Body of pancreas (tissue), 4 donors: Measurements from ENCODE around the gene EIF4E1B. TPM values are rescaled to one million over a fixed set of nuclear protein-coding genes. Genes with fewer than 3 reads are reported as not detected.

Source experiments
- ATAC-seq: fragments of 150-250 bp; one replicate; pipeline ENCODE4 v1.9.1; 2016
- DNase-seq, 4 donors: peaks; one replicate each; pipeline ENCODE4 v3.0.0-alpha.2; 2019
- H3K27ac ChIP-seq, 4 donors: fragments of 200-600 bp; sonication (generic); 1 replicate in 3 of 4; 2 replicates in 1 of 4; pipeline versions ENCODE4 v1.5.1 to v1.6.1; 2016 to 2019; ENCODE audit warnings: mild to moderate bottlenecking in 1 of 4, mixed read lengths in 1 of 4, moderate library complexity in 1 of 4
- H3K27me3 ChIP-seq, 2 donors: fragments of 200-600 bp; sonication (generic); one replicate each; pipeline ENCODE4 v1.6.0; 2016; ENCODE audit warnings: mild to moderate bottlenecking in 1 of 2
- H3K36me3 ChIP-seq, 2 donors: fragments of 200-600 bp; sonication (generic); replicated peaks in 1 of 2; 2 replicates each; pipeline ENCODE4 v1.5.1; 2016; ENCODE audit warnings: low read depth in 2 of 2; ENCODE audit not compliant: insufficient read depth in 1 of 2
- H3K4me1 ChIP-seq: fragments of 200-600 bp; sonication (generic); one replicate; pipeline ENCODE4 v1.6.0; 2016
- H3K4me3 ChIP-seq, 2 donors: fragments of 200-600 bp; sonication (generic); 1 replicate in 1 of 2; 2 replicates in 1 of 2; pipeline ENCODE4 v1.5.1; 2016 to 2019
- H3K9me3 ChIP-seq, 3 donors: fragments of 200-600 bp; sonication (generic); 1 replicate in 2 of 3; 2 replicates in 1 of 3; pipeline ENCODE4 v1.5.1; 2016
- CTCF ChIP-seq, 7 experiments: fragments of 450-650 bp in 4 of 7; fragments of 200-600 bp in 3 of 7; sonication (generic) in 3 of 7; IDR thresholded peaks; one replicate each; pipeline ENCODE4 v1.5.1; 2016 to 2019; ENCODE audit warnings: antibody characterized with exemption in 7 of 7
- POLR2A ChIP-seq, 3 donors: fragments of 450-650 bp; IDR thresholded peaks; one replicate each; pipeline ENCODE4 v1.6.1; 2016; ENCODE audit warnings: antibody characterized with exemption in 3 of 3, mild to moderate bottlenecking in 2 of 3
- WGBS, 2 donors: methylation state at CpG; one replicate each; pipeline ENCODE4 v1.1.5; 2017; 5-methylcytosine and 5-hydroxymethylcytosine counted together
- intact Hi-C: fragments of 100-400 bp; cut with DNase I; formaldehyde crosslinking; loops from one replicate; pipeline ENCODE4 v1.15.1; 2023
- total RNA-seq, 2 donors: library from RNA; depleted of rRNA; stranded (reverse); fragments of >200 nt; gene quantifications; one replicate each; pipeline ENCODE4 v1.1.0, GENCODE V29; 2016

The EIF4E1B gene
- total RNA-seq, 2 donors from 2014 or later: 0.26 to 11.5 TPM

DNA sequence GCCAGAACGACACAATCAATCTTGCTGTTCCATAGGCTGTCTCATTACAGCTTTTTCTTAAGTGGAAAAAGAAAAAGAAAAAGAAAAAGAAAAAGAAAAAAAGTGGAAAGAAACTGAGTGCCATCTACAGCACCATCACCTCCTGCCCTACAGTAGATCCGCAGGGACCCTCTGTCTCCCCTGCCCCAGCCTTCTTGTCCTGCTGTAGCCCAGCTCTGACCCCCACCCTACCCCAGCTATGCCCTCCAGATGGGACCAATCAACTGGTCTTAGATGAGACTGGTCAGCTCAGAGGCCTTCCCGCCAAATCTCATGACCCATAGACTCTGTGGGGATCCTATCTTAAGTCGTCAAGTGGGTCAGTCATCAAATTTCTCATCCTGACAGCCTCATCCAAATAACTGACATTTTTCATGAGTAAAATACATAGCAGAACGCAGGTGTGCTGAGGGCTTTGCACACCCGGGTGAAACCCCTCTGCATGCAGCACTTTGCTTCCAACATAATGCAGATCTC, 51.6 kb downstream of the EIF4E1B start:
- no peaks in the 10 kb centered on the region for H3K9me3 ChIP-seq

DNA sequence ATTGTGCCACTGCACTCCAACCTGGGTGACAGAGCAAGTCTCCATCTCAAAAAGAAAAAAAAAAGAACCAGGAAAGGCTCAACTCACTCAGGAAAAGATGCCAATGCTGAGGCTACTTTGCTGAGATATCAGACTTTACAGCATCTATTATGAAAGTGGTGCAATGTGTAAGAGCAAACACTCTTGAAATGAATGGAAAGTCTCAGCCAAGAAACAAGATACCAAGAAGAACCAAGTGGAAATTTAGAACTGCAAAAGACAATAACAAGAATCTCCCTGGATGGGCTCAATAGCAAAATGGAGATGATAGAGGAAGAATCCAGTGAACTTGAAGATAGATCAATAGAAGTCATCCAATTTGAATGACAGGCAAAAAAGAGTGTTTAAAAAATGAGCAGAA, 54.5 kb downstream of the EIF4E1B start:
- ATAC-seq (no peak), DNase-seq (no peak)
- H3K9me3 ChIP-seq: no peaks in the 10 kb centered on the region
- intact Hi-C loops: no loop called here
- no peaks in the 10 kb centered on the region for H3K4me1 ChIP-seq
- no peak overlapping the region for H3K27ac ChIP-seq
- H3K36me3 ChIP-seq: no peaks in the 10 kb centered on the region
- TF ChIP-seq CTCF (IDR thresholded peaks at IDR 0.05) (no peak), POLR2A (IDR thresholded peaks at IDR 0.05) (no peak)
- H3K4me3 ChIP-seq: no peak overlapping the region
- H3K27me3 ChIP-seq: no peaks in the 10 kb centered on the region

More for the DNA sequence above, 51.6 kb downstream of the EIF4E1B start:
- no peaks in the 10 kb centered on the region for H3K27me3 ChIP-seq
- TF ChIP-seq CTCF (IDR thresholded peaks at IDR 0.05) (no peak), POLR2A (IDR thresholded peaks at IDR 0.05) (no peak)
- no peaks in the 10 kb centered on the region for H3K36me3 ChIP-seq
- DNase-seq (no peak), ATAC-seq (no peak)
- no peak overlapping the region for H3K27ac ChIP-seq
- intact Hi-C loops: no loop called here
- no peaks in the 10 kb centered on the region for H3K4me1 ChIP-seq
- H3K4me3 ChIP-seq: no peak overlapping the region
- WGBS, 2 donors: 57 to 60% methylated on average over 6 of the region's 6 CpGs

DNA sequence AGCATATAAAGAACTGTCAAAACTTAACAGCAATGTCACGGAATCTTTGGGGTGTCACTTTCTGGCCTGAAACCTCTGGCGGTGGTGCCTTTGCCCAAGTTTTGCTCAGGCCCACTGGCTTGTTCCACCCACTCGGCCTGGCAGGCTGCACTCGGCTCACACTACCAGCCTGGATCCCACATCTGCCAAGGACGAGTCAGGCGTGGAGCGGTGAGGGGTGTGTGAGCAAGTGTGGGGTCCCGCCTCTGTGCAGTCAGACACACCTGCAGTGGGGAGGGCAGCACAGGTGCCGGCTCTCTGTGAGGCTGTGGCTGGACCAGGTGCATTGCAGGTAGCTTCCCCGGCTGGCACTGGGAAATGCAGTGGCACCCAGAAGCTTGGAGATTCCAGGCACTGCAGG, 56.8 kb downstream of the EIF4E1B start:
- no peak for ATAC-seq
- TF ChIP-seq POLR2A (IDR thresholded peaks at IDR 0.05): no peak
- no peak for TF ChIP-seq CTCF (IDR thresholded peaks at IDR 0.05)
- no peak overlapping the region for H3K4me3 ChIP-seq

GRCh38 chr5:176687881-176688280, 57.4 kb downstream of the EIF4E1B start:
- intact Hi-C loops: no loop called here
- Histone ChIP-seq H3K9me3 (no peaks in the 10 kb centered on the region), H3K27ac (no peak overlapping the region), H3K27me3 (no peaks in the 10 kb centered on the region), H3K4me1 (peaks cover 4% of the 10 kb centered on the region), H3K4me3 (no peak overlapping the region), H3K36me3 (no peaks in the 10 kb centered on the region)
- ATAC-seq: no peak
- DNase-seq: no peak
- WGBS, 2 donors: 89 to 100% methylated on average over 2 to 5 of the region's 5 CpGs
- TF ChIP-seq CTCF (IDR thresholded peaks at IDR 0.05) (no peak), POLR2A (IDR thresholded peaks at IDR 0.05) (no peak)

More for the DNA sequence above, 56.8 kb downstream of the EIF4E1B start:
- DNase-seq: no peak
- intact Hi-C loops: no loop called here
- 73 to 83% methylated on average over 8 to 9 of the region's 10 CpGs for WGBS, 2 donors
- Histone ChIP-seq H3K27me3 (no peaks in the 10 kb centered on the region), H3K4me1 (no peaks in the 10 kb centered on the region), H3K9me3 (no peaks in the 10 kb centered on the region), H3K27ac (no peak overlapping the region), H3K36me3 (no peaks in the 10 kb centered on the region)

DNA sequence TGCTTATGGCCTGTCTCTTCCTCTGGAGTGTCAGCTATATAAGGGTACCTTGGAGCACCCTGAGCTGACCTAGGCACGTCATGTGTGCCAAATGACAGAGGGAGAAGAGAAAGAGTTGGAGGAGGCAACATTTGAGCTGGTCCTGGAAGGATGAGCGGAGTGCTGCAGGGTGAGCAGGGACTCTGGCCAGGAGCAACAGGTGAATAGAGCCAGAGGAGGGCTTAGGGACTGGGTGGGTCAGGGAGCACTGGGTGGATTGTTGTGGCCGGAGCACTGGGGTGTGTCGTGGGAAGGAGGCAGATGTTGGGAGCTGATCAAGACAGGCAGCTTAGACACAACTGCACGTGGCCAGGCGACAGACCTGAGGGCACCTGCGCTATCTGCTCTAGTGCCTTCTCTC, 60.4 kb downstream of the EIF4E1B start:
- DNase-seq: no peak
- TF ChIP-seq CTCF (IDR thresholded peaks at IDR 0.05) (no peak), POLR2A (IDR thresholded peaks at IDR 0.05) (no peak)
- no peaks in the 10 kb centered on the region for H3K27me3 ChIP-seq
- no peak for ATAC-seq
- H3K9me3 ChIP-seq: no peaks in the 10 kb centered on the region
- 56 to 61% methylated on average over 7 of the region's 7 CpGs for WGBS, 2 donors
- H3K36me3 ChIP-seq: no peaks in the 10 kb centered on the region
- intact Hi-C loops: no loop called here
- peaks cover 9% of the 10 kb centered on the region for H3K4me1 ChIP-seq
- H3K4me3 ChIP-seq: no peak overlapping the region
- H3K27ac ChIP-seq: no peak overlapping the region
